ENCODE data around the gene CHST9.

CHST9 gene

DNA sequence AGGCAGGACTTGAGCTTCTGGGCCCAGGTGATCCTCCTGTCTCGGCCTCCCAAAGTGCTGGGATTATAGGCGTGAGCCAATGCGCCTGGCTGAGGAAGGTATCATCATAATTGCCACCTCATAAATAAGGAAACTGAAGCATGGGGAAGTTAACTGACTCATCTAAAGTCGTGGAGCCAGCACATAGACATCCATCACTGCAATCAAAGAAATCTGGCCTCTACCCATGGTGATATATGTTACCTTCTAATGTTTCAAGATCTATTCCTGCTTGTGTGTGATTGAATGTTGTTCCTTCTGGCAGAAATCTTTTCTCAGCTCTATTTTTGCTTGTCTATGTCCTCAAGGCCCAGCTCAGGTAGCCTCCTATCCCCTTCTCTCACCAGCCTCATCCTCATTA lies 214.5 kb downstream of the CHST9 start:
- H3K4me3 ChIP-seq (ENCODE audit: low read depth, low read length, poor library complexity, severe bottlenecking) = no peak overlapping the region
- TF ChIP-seq EZH2 (IDR thresholded peaks at IDR 0.05; ENCODE audit: borderline replicate concordance, low read length) (no peak), CTCF (IDR thresholded peaks at IDR 0.05; ENCODE audit: low read length) (no peak)

GRCh38 chr18:26965206-26965605 lies 219.9 kb downstream of the CHST9 start:
- H3K27ac ChIP-seq (ENCODE audit: low read depth, low read length, poor library complexity, severe bottlenecking) = no peak overlapping the region
- H3K36me3 ChIP-seq (ENCODE audit: insufficient read depth, low read length) = no peaks in the 10 kb centered on the region
- TF ChIP-seq EZH2 (IDR thresholded peaks at IDR 0.05; ENCODE audit: borderline replicate concordance, low read length) = no peak
- no peak for TF ChIP-seq CTCF (IDR thresholded peaks at IDR 0.05; ENCODE audit: low read length)
- no peak overlapping the region for H3K4me3 ChIP-seq (ENCODE audit: low read depth, low read length, poor library complexity, severe bottlenecking)
- no peaks in the 10 kb centered on the region for H3K4me1 ChIP-seq (ENCODE audit: insufficient read depth, low read length, severe bottlenecking)
- no peak overlapping the region for H2AFZ ChIP-seq (ENCODE audit: low read length)
- H4K20me1 ChIP-seq (ENCODE audit: insufficient read depth, low read length) = no peaks in the 10 kb centered on the region
- no peak overlapping the region for H3K4me2 ChIP-seq (ENCODE audit: low read length)
- no peaks in the 10 kb centered on the region for H3K27me3 ChIP-seq (ENCODE audit: insufficient read depth, low read length)
- no peaks in the 10 kb centered on the region for H3K9me3 ChIP-seq (ENCODE audit: low read length)
- no peaks in the 10 kb centered on the region for H3K9me2 ChIP-seq (ENCODE audit: low read depth, low read length)
- H3K79me2 ChIP-seq (ENCODE audit: insufficient read depth, low read length) = no peaks in the 10 kb centered on the region
- H3K9ac ChIP-seq (ENCODE audit: low read length) = no peak overlapping the region
- H3F3A ChIP-seq (ENCODE audit: insufficient read depth, low read length) = no peaks in the 10 kb centered on the region

More for the DNA sequence above, 214.5 kb downstream of the CHST9 start:
- Histone ChIP-seq H3K4me1 (ENCODE audit: insufficient read depth, low read length, severe bottlenecking) (no peaks in the 10 kb centered on the region), H3K9ac (ENCODE audit: low read length) (no peak overlapping the region), H3K9me2 (ENCODE audit: low read depth, low read length) (no peaks in the 10 kb centered on the region), H3K27ac (ENCODE audit: low read depth, low read length, poor library complexity, severe bottlenecking) (no peak overlapping the region), H4K20me1 (ENCODE audit: insufficient read depth, low read length) (no peaks in the 10 kb centered on the region), H2AFZ (ENCODE audit: low read length) (no peak overlapping the region), H3K27me3 (ENCODE audit: insufficient read depth, low read length) (no peaks in the 10 kb centered on the region), H3F3A (ENCODE audit: insufficient read depth, low read length) (no peaks in the 10 kb centered on the region), H3K4me2 (ENCODE audit: low read length) (no peak overlapping the region), H3K79me2 (ENCODE audit: insufficient read depth, low read length) (no peaks in the 10 kb centered on the region), H3K36me3 (ENCODE audit: insufficient read depth, low read length) (no peaks in the 10 kb centered on the region), H3K9me3 (ENCODE audit: low read length) (no peaks in the 10 kb centered on the region)

DNA sequence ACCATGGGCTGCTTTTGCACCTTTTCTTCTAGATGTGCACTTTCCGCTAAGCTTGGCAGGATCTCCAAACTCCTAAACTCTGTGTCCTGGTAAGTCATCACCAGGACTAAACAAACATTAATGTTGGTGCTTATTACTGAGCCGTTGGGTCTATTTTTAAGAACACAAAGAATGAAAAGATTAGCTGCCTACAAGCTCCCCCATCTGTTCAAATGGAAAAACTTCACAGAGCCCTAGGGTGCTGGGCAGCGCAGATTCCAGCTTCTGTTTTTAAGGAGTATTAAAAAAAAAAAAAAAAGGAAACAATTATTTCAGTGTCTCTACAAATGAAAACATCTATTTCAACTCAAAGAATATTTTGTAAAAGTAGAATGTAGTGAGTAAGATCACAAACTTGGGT lies 221.8 kb downstream of the CHST9 start:
- H3K9me2 ChIP-seq (ENCODE audit: low read depth, low read length) = no peaks in the 10 kb centered on the region
- no peak overlapping the region for H3K4me3 ChIP-seq (ENCODE audit: low read depth, low read length, poor library complexity, severe bottlenecking)
- H3K27me3 ChIP-seq (ENCODE audit: insufficient read depth, low read length) = no peaks in the 10 kb centered on the region
- no peak for TF ChIP-seq EZH2 (IDR thresholded peaks at IDR 0.05; ENCODE audit: borderline replicate concordance, low read length)
- no peak for TF ChIP-seq CTCF (IDR thresholded peaks at IDR 0.05; ENCODE audit: low read length)
- H3K27ac ChIP-seq (ENCODE audit: low read depth, low read length, poor library complexity, severe bottlenecking) = no peak overlapping the region
- no peak overlapping the region for H3K9ac ChIP-seq (ENCODE audit: low read length)
- no peaks in the 10 kb centered on the region for H3K79me2 ChIP-seq (ENCODE audit: insufficient read depth, low read length)
- H3K4me2 ChIP-seq (ENCODE audit: low read length) = no peak overlapping the region
- no peaks in the 10 kb centered on the region for H3K36me3 ChIP-seq (ENCODE audit: insufficient read depth, low read length)
- no peaks in the 10 kb centered on the region for H3F3A ChIP-seq (ENCODE audit: insufficient read depth, low read length)
- H3K9me3 ChIP-seq (ENCODE audit: low read length) = no peaks in the 10 kb centered on the region
- no peak overlapping the region for H2AFZ ChIP-seq (ENCODE audit: low read length)
- no peaks in the 10 kb centered on the region for H3K4me1 ChIP-seq (ENCODE audit: insufficient read depth, low read length, severe bottlenecking)
- H4K20me1 ChIP-seq (ENCODE audit: insufficient read depth, low read length) = no peaks in the 10 kb centered on the region

Measured in OCI-LY1 (cell line).